COLO829 (cell line): ENCODE results near the gene DAAM1.

ENCODE experiments used
- DNase-seq: peaks from one replicate; pipeline ENCODE4 v3.0.0; 2012; ENCODE audit warnings: low spot score

Gene DAAM1

GRCh38 chr14:59292028-59292427 is 103.6 kb downstream of the DAAM1 start:
- no peak for DNase-seq

GRCh38 chr14:59292921-59293534 is 104.6 kb downstream of the DAAM1 start:
- no peak for DNase-seq

- no peak for DNase-seq
Measured at GRCh38 chr14:59293935-59294661, 105.6 kb downstream of the DAAM1 start.

- no peak for DNase-seq
Measured at GRCh38 chr14:59294662-59294992, 106.2 kb downstream of the DAAM1 start.

- no peak for DNase-seq
Measured at GRCh38 chr14:59295951-59296350, 107.5 kb downstream of the DAAM1 start.

- no peak for DNase-seq
Measured at GRCh38 chr14:59296508-59296907, 108.0 kb downstream of the DAAM1 start.

- DNase-seq: no peak
Measured at GRCh38 chr14:59297071-59297776, 108.8 kb downstream of the DAAM1 start.

- DNase-seq: no peak
Measured at GRCh38 chr14:59299731-59300130, 111.3 kb downstream of the DAAM1 start.

- no peak for DNase-seq
Measured at GRCh38 chr14:59301354-59301753, 112.9 kb downstream of the DAAM1 start.

- no peak for DNase-seq
Measured at GRCh38 chr14:59302313-59302712, 113.8 kb downstream of the DAAM1 start.

- peak; percentile 71 for DNase-seq
Measured at GRCh38 chr14:59303216-59303615, 114.7 kb downstream of the DAAM1 start.

GRCh38 chr14:59305231-59305630 is 116.8 kb downstream of the DAAM1 start:
- DNase-seq: no peak

GRCh38 chr14:59305836-59306555 is 117.5 kb downstream of the DAAM1 start:
- DNase-seq: peak; percentile 89

- no peak for DNase-seq
Measured at GRCh38 chr14:59306775-59307174, 118.3 kb downstream of the DAAM1 start.

GRCh38 chr14:59308086-59308485 is 119.6 kb downstream of the DAAM1 start:
- no peak for DNase-seq

- no peak for DNase-seq
Measured at GRCh38 chr14:59308673-59309072, 120.2 kb downstream of the DAAM1 start.

- no peak for DNase-seq
Measured at GRCh38 chr14:59309291-59309900, 120.9 kb downstream of the DAAM1 start.

GRCh38 chr14:59310633-59311032 is 122.2 kb downstream of the DAAM1 start:
- no peak for DNase-seq

- DNase-seq: no peak
Measured at GRCh38 chr14:59311723-59312122, 123.3 kb downstream of the DAAM1 start.

GRCh38 chr14:59313144-59313651 is 124.7 kb downstream of the DAAM1 start:
- DNase-seq: no peak

GRCh38 chr14:59313658-59314608 is 125.5 kb downstream of the DAAM1 start:
- no peak for DNase-seq
